GM20431 (cell line): ENCODE results near the gene NPIPA2.
"Not testable (repeated sequence)": the region's sequence is repeated elsewhere in the genome, so short reads cannot be mapped to it uniquely, and the experiment has no call there.

Source experiments
- in situ Hi-C: fragments of 300-500 bp; cut with MseI, MboI; formaldehyde crosslinking; loops from one replicate; pipeline ENCODE4 v1.15.0; 2020; ENCODE audit warnings: low sequenced_read_pairs; ENCODE audit not compliant: unreplicated experiment

NPIPA2 gene

GRCh38 chr16:14813890-14814289, 71.6 kb downstream of the NPIPA2 start:
- in situ Hi-C loops: not testable (repeated sequence)
